ENCODE results near the gene FXYD4. TPM values are rescaled to one million over a fixed set of nuclear protein-coding genes. Genes with fewer than 3 reads are reported as not detected.

The FXYD4 gene
- total RNA-seq (2014; rRNA removed) (not detected in 2 replicates), Bru-seq, nascent RNA (not detected), BruChase-seq, experiment 1, labeled RNA remaining after a 6-hour chase (not detected), BruChase-seq, experiment 2, labeled RNA remaining after a 2-hour chase (not detected)
- long read RNA-seq = 0 reads

- H3K4me1 ChIP-seq (ENCODE audit: insufficient read depth, low read length) = no peaks in the 10 kb centered on the region
- no TSS peak for BruUV-seq (replicated peaks)
- no peak within 1 kb of the TSS for H3K27ac ChIP-seq (ENCODE audit: low read length)
- no peaks in the 10 kb centered on the region for H3K27me3 ChIP-seq (ENCODE audit: low read length)
- no peaks in the 10 kb centered on the region for H3K9me2 ChIP-seq (replicated peaks; ENCODE audit: low read length)
- H3K79me2 ChIP-seq (ENCODE audit: low read length) = no peaks in the 10 kb centered on the region
- no peak within 1 kb of the TSS for H3K4me2 ChIP-seq (ENCODE audit: low read length)
- H3F3A ChIP-seq (ENCODE audit: low read length, unreplicated experiment) = no peaks in the 10 kb centered on the region
- no peak within 1 kb of the TSS for H3K9ac ChIP-seq (ENCODE audit: low read length)
- POLR2A ChIA-PET (ENCODE audit: unreplicated experiment) = no interaction called here
- H2AFZ ChIP-seq (ENCODE audit: low read length) = no peak within 1 kb of the TSS
- ATAC-seq (peak; percentile 49; the same call in 1 of the 2 replicates), DNase-seq (no peak)
- intact Hi-C loops (cut with micrococcal nuclease) = no loop called here
- H3K4me3 ChIP-seq (ENCODE audit: low read length) = no peak within 1 kb of the TSS
- H3K36me3 ChIP-seq (ENCODE audit: low read depth, low read length) = no peaks in the 10 kb centered on the region
- H3K9me3 ChIP-seq (ENCODE audit: low read length) = no peaks in the 10 kb centered on the region
- no peak for TF ChIP-seq EZH2phosphoT487 (IDR thresholded peaks at IDR 0.05; ENCODE audit: borderline replicate concordance, low read length)
- TF ChIP-seq CTCF (conservative IDR thresholded peaks at IDR 0.05; ENCODE audit: low read depth, low read length) = no peak
- no peak for TF ChIP-seq EZH2 (IDR thresholded peaks at IDR 0.05; ENCODE audit: low read length, unreplicated experiment)
- CTCF ChIA-PET = no interaction called here
- H4K20me1 ChIP-seq (ENCODE audit: low read length) = no peaks in the 10 kb centered on the region
These were observed at the start of gene FXYD4 for GRCh38 chr10:43371418-43371817. Gene FXYD4 (plus strand): TSS chr10:43371636. CDS start chr10:43373747, 2,111 bp downstream.

GRCh38 chr10:43322331-43322730 is 49.1 kb upstream of the FXYD4 start:
- H3K4me1 ChIP-seq (ENCODE audit: insufficient read depth, low read length) = no peaks in the 10 kb centered on the region
- no TSS peak for BruUV-seq (replicated peaks)
- H4K20me1 ChIP-seq (ENCODE audit: low read length) = no peaks in the 10 kb centered on the region
- ChIA-PET CTCF (no interaction called here), POLR2A (ENCODE audit: unreplicated experiment) (no interaction called here)
- no peak overlapping the region for H3K27ac ChIP-seq (ENCODE audit: low read length)
- no peak for TF ChIP-seq EZH2phosphoT487 (IDR thresholded peaks at IDR 0.05; ENCODE audit: borderline replicate concordance, low read length)
- TF ChIP-seq CTCF (conservative IDR thresholded peaks at IDR 0.05; ENCODE audit: low read depth, low read length) = no peak
- TF ChIP-seq EZH2 (IDR thresholded peaks at IDR 0.05; ENCODE audit: low read length, unreplicated experiment) = no peak
- H3K4me3 ChIP-seq (ENCODE audit: low read length) = no peak overlapping the region
- H3F3A ChIP-seq (ENCODE audit: low read length, unreplicated experiment) = no peaks in the 10 kb centered on the region
- no peaks in the 10 kb centered on the region for H3K36me3 ChIP-seq (ENCODE audit: low read depth, low read length)
- DNase-seq = no peak
- no peak overlapping the region for H2AFZ ChIP-seq (ENCODE audit: low read length)
- ATAC-seq = no peak
- peaks cover 17% of the 10 kb centered on the region for H3K27me3 ChIP-seq (ENCODE audit: low read length)
- no peaks in the 10 kb centered on the region for H3K9me3 ChIP-seq (ENCODE audit: low read length)
- no peaks in the 10 kb centered on the region for H3K79me2 ChIP-seq (ENCODE audit: low read length)
- no peak overlapping the region for H3K4me2 ChIP-seq (ENCODE audit: low read length)
- intact Hi-C loops (cut with micrococcal nuclease) = no loop called here
- no peaks in the 10 kb centered on the region; the same call in 1 of the 2 replicates for H3K9me2 ChIP-seq (replicated peaks; ENCODE audit: low read length)
- no peak overlapping the region for H3K9ac ChIP-seq (ENCODE audit: low read length)

GRCh38 chr10:43322769-43323168 is 48.7 kb upstream of the FXYD4 start:
- ATAC-seq (no peak; the same call in 1 of the 2 replicates), DNase-seq (peak; percentile 11)
- Histone ChIP-seq H4K20me1 (ENCODE audit: low read length) (no peaks in the 10 kb centered on the region), H3K9me3 (ENCODE audit: low read length) (no peaks in the 10 kb centered on the region), H3K27ac (ENCODE audit: low read length) (no peak overlapping the region), H3K4me3 (ENCODE audit: low read length) (no peak overlapping the region), H3K9me2 (replicated peaks; ENCODE audit: low read length) (no peaks in the 10 kb centered on the region; the same call in 1 of the 2 replicates), H3K36me3 (ENCODE audit: low read depth, low read length) (no peaks in the 10 kb centered on the region), H3K27me3 (ENCODE audit: low read length) (peaks cover 21% of the 10 kb centered on the region), H3K4me1 (ENCODE audit: insufficient read depth, low read length) (no peaks in the 10 kb centered on the region), H2AFZ (ENCODE audit: low read length) (no peak overlapping the region), H3K79me2 (ENCODE audit: low read length) (no peaks in the 10 kb centered on the region), H3F3A (ENCODE audit: low read length, unreplicated experiment) (no peaks in the 10 kb centered on the region), H3K9ac (ENCODE audit: low read length) (no peak overlapping the region), H3K4me2 (ENCODE audit: low read length) (no peak overlapping the region)
- intact Hi-C loops (cut with micrococcal nuclease) = no loop called here
- ChIA-PET CTCF (no interaction called here), POLR2A (ENCODE audit: unreplicated experiment) (no interaction called here)
- TF ChIP-seq EZH2 (IDR thresholded peaks at IDR 0.05; ENCODE audit: low read length, unreplicated experiment) (no peak), CTCF (conservative IDR thresholded peaks at IDR 0.05; ENCODE audit: low read depth, low read length) (no peak), EZH2phosphoT487 (IDR thresholded peaks at IDR 0.05; ENCODE audit: borderline replicate concordance, low read length) (no peak)
- no TSS peak for BruUV-seq (replicated peaks)
